H9 (cell line): ENCODE measurements around the gene RPL22. TPM values are rescaled to one million over a fixed set of nuclear protein-coding genes. Genes with fewer than 3 reads are reported as not detected.

Experiments
- DNase-seq: peaks from one replicate; pipeline ENCODE4 v3.0.0-alpha.2; 2017
- H2AFZ ChIP-seq: one replicate; pipeline ENCODE4 v1.6.1; 2013; ENCODE audit warnings: mild to moderate bottlenecking, low read length, control low read depth, moderate library complexity
- H2AK5ac ChIP-seq: 2 replicates; pipeline ENCODE4 v1.6.1; 2013; ENCODE audit warnings: low read length, control low read depth, mixed read lengths; ENCODE audit not compliant: insufficient read length
- H2BK120ac ChIP-seq: one replicate; pipeline ENCODE4 v1.6.1; 2013; ENCODE audit warnings: low read depth, mild to moderate bottlenecking, low read length, control low read depth, inconsistent platforms; ENCODE audit not compliant: poor library complexity, severe bottlenecking
- H2BK12ac ChIP-seq: 2 replicates; pipeline ENCODE4 v1.6.1; 2013; ENCODE audit warnings: low read length, control low read depth, mixed read lengths, low read depth; ENCODE audit not compliant: insufficient read length
- H2BK15ac ChIP-seq: 2 replicates; pipeline ENCODE4 v1.6.1; 2013; ENCODE audit warnings: low read depth, low read length, control low read depth
- H2BK20ac ChIP-seq: one replicate; pipeline ENCODE4 v1.6.1; 2013; ENCODE audit warnings: low read depth, mild to moderate bottlenecking, low read length, control low read depth, inconsistent platforms; ENCODE audit not compliant: poor library complexity, severe bottlenecking
- H2BK5ac ChIP-seq: 2 replicates; pipeline ENCODE4 v1.6.1; 2013; ENCODE audit warnings: low read length, control low read depth, mixed read lengths; ENCODE audit not compliant: insufficient read length
- H3K14ac ChIP-seq: 2 replicates; pipeline ENCODE4 v1.6.1; 2013; ENCODE audit warnings: low read length, control low read depth; ENCODE audit not compliant: insufficient read depth
- H3K18ac ChIP-seq: 2 replicates; pipeline ENCODE4 v1.6.1; 2013; ENCODE audit warnings: low read depth, mild to moderate bottlenecking, mixed read lengths, low read length, control low read depth; ENCODE audit not compliant: insufficient read length
- H3K23ac ChIP-seq: 2 replicates; pipeline ENCODE4 v1.6.1; 2013; ENCODE audit warnings: low read length, control low read depth, mixed read lengths, low read depth; ENCODE audit not compliant: insufficient read length
- H3K23me2 ChIP-seq: 2 replicates; pipeline ENCODE4 v1.6.1; 2013; ENCODE audit warnings: low read depth, mild to moderate bottlenecking, mixed read lengths, low read length, control low read depth; ENCODE audit not compliant: insufficient read length, poor library complexity, severe bottlenecking
- H3K27ac ChIP-seq: 2 replicates; pipeline ENCODE4 v1.5.1; 2013; ENCODE audit warnings: low read length, control low read depth, mixed read lengths, low read depth; ENCODE audit not compliant: insufficient read length
- H3K27me3 ChIP-seq: 2 replicates; pipeline ENCODE4 v1.6.1; 2013; ENCODE audit warnings: low read length, control low read depth, inconsistent platforms; ENCODE audit not compliant: insufficient read depth
- H3K4ac ChIP-seq: 2 replicates; pipeline ENCODE4 v1.6.1; 2013; ENCODE audit warnings: low read depth, mild to moderate bottlenecking, control low read depth, inconsistent platforms, low read length, moderate library complexity
- H3K4me1 ChIP-seq: 2 replicates; pipeline ENCODE4 v1.6.1; 2013; ENCODE audit warnings: low read length, control low read depth, inconsistent platforms; ENCODE audit not compliant: insufficient read depth
- H3K4me2 ChIP-seq: 2 replicates; pipeline ENCODE4 v1.6.1; 2013; ENCODE audit warnings: low read length, control low read depth, mixed read lengths; ENCODE audit not compliant: insufficient read length, insufficient read depth
- H3K56ac ChIP-seq: 2 replicates; pipeline ENCODE4 v1.6.1; 2013; ENCODE audit warnings: low read depth, mild to moderate bottlenecking, mixed read lengths, low read length, control low read depth; ENCODE audit not compliant: insufficient read length
- H3K79me1 ChIP-seq: 2 replicates; pipeline ENCODE4 v1.6.1; 2013; ENCODE audit warnings: low read depth, mild to moderate bottlenecking, moderate library complexity, low read length, control low read depth, inconsistent platforms; ENCODE audit not compliant: insufficient read depth, poor library complexity, severe bottlenecking
- H3K79me2 ChIP-seq: 2 replicates; pipeline ENCODE4 v1.6.1; 2013; ENCODE audit warnings: low read length, control low read depth, inconsistent platforms; ENCODE audit not compliant: insufficient read depth
- H3K9ac ChIP-seq: 2 replicates; pipeline ENCODE4 v1.6.1; 2013; ENCODE audit warnings: low read length, control low read depth, mixed read lengths; ENCODE audit not compliant: insufficient read length; ENCODE audit errors: extremely low read depth
- H3K9me3 ChIP-seq: one replicate; pipeline ENCODE4 v1.6.1; 2013; ENCODE audit warnings: low read depth, low read length, inconsistent platforms; ENCODE audit not compliant: control insufficient read depth
- H3T11ph ChIP-seq: one replicate; pipeline ENCODE4 v1.6.1; 2013; ENCODE audit warnings: mild to moderate bottlenecking, low read length, control low read depth, inconsistent platforms
- H4K20me1 ChIP-seq: one replicate; pipeline ENCODE4 v1.6.1; 2013; ENCODE audit not compliant: control insufficient read depth, insufficient read length, insufficient read depth
- H4K5ac ChIP-seq: 2 replicates; pipeline ENCODE4 v1.6.1; 2013; ENCODE audit warnings: low read depth, mild to moderate bottlenecking, mixed read lengths, low read length, control low read depth; ENCODE audit not compliant: insufficient read length
- H4K8ac ChIP-seq: replicated peaks from 2 replicates; pipeline ENCODE4 v1.6.1; 2013; ENCODE audit warnings: low read length, control low read depth, mixed read lengths, low read depth; ENCODE audit not compliant: insufficient read length
- H4K91ac ChIP-seq: 2 replicates; pipeline ENCODE4 v1.6.1; 2013; ENCODE audit warnings: low read depth, mild to moderate bottlenecking, moderate library complexity, mixed read lengths, low read length, control low read depth; ENCODE audit not compliant: insufficient read length
- H3K27ac Mint-ChIP-seq, 3 experiments: 2 replicates in 2 of 3; 3 replicates in 1 of 3; pipeline ENCODE4 v1.8.0; 2020 to 2021; ENCODE audit warnings: mixed read lengths in 3 of 3, mild to moderate bottlenecking in 1 of 3, moderate library complexity in 1 of 3
- H3K27me3 Mint-ChIP-seq: 2 replicates; pipeline ENCODE4 v1.8.0; 2021; ENCODE audit warnings: low read depth, mild to moderate bottlenecking, moderate library complexity, mixed read lengths
- H3K36me3 Mint-ChIP-seq, 3 experiments: 2 replicates in 2 of 3; 3 replicates in 1 of 3; pipeline ENCODE4 v1.8.0; 2020 to 2021; ENCODE audit warnings: low read depth in 3 of 3, mixed read lengths in 3 of 3; ENCODE audit not compliant: insufficient read depth in 1 of 3
- H3K4me1 Mint-ChIP-seq, 2 experiments: 2 replicates each; pipeline ENCODE4 v1.8.0; 2020; ENCODE audit warnings: mixed read lengths in 2 of 2
- H3K4me3 Mint-ChIP-seq, 2 experiments: 2 replicates in 1 of 2; 3 replicates in 1 of 2; pipeline ENCODE4 v1.8.0; 2020 to 2021; ENCODE audit warnings: mild to moderate bottlenecking in 2 of 2, mixed read lengths in 2 of 2, moderate library complexity in 1 of 2
- H3K9me3 Mint-ChIP-seq, 2 experiments: 2 replicates in 1 of 2; 3 replicates in 1 of 2; pipeline ENCODE4 v1.8.0; 2020; ENCODE audit warnings: mild to moderate bottlenecking in 2 of 2, mixed read lengths in 2 of 2, moderate library complexity in 1 of 2
- WGBS: extraction: QIAGEN DNeasy Blood & Tissue Kit; methylation state at CpG from one replicate; pipeline ENCODE4 v1.1.7; 2013; ENCODE audit warnings: missing lambda C conversion rate, low lambda C conversion rate, mixed read lengths; ENCODE audit not compliant: insufficient read length; ENCODE audit errors: extremely low coverage; 5-methylcytosine and 5-hydroxymethylcytosine counted together
- total RNA-seq: library from RNA; stranded (reverse); gene quantifications from 2 replicates; pipeline ENCODE4 v1.2.1, GENCODE V29; 2021
- TF ChIP-seq, protein P1 (sequence below): fragments of 200-600 bp; sonication (generic); conservative IDR thresholded peaks from 3 replicates; pipeline ENCODE4 v1.8.0; 2021; ENCODE audit warnings: antibody characterized with exemption, mild to moderate bottlenecking

Gene RPL22
- total RNA-seq, 1 experiment from 2014 or later, result 582 TPM

DNA sequence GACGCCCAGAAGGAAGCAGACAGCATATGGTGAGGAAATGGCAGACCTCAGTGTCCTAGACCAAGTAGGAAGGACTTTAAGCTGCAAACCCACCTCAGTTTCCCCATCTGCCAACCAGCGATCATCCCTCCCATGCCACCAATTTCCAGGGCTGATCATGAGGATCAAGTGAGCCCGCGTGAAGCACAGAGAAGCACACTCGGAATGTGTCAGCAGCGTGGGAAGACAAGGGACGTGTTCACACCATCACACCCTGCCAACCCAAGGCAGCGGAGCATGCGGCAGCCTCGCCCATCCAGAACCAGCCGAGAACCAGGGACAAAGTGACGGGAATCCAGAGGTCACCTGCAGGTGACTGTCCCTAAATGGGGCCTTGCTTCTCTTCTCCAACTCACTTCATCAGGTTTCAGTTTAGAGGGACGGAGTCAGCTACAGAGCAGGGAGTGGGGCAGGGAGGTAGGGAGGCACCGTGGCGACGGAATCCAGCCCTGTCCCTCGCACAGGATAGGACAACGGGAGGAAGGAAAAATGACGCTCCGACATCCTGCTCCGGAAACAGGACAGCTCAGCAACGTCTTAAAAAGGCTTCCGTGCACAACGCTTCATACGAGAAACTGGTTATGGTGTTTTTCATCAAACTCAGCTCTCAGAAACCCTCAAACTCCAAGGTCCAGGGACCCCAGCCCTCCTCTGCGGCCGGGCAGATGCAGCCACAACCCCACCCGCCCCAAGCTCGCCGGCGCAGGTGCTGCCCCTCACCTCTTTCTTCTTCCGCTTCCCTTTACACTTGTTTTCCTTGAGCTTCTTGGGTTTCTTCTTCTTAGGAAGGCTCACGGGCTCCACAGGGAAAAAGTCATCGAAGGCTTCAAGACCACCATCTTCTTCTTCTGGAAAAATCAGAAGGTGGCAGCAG lies 31.7 kb downstream of the RPL22 start:
- Histone ChIP-seq H3K4me1 (no peaks in the 10 kb centered on the region), H3K14ac (no peak overlapping the region), H3K56ac (no peak overlapping the region), H2BK12ac (no peak overlapping the region), H3K9ac (no peak overlapping the region), H3K23me2 (no peaks in the 10 kb centered on the region), H2AK5ac (no peak overlapping the region), H3K23ac (no peak overlapping the region), H2BK5ac (no peak overlapping the region), H4K91ac (no peak overlapping the region), H3K27ac (no peak overlapping the region), H4K20me1 (no peaks in the 10 kb centered on the region), H3K4me2 (no peak overlapping the region), H3T11ph (no peak overlapping the region), H4K5ac (no peak overlapping the region), H3K4ac (no peak overlapping the region), H3K79me1 (no peaks in the 10 kb centered on the region), H3K27me3 (no peaks in the 10 kb centered on the region), H3K9me3 (no peaks in the 10 kb centered on the region), H2BK20ac (no peak overlapping the region), H2BK15ac (no peak overlapping the region), H3K18ac (no peak overlapping the region), H2BK120ac (no peak overlapping the region), H3K79me2 (no peaks in the 10 kb centered on the region), H2AFZ (no peak overlapping the region), H4K8ac (no peak overlapping the region)
- Mint-ChIP-seq H3K4me3 (no peak overlapping the region), H3K36me3 (no peaks in the 10 kb centered on the region), H3K9me3 (no peaks in the 10 kb centered on the region), H3K27me3 (peaks cover 6% of the 10 kb centered on the region), H3K4me1 (peaks cover 0 to 9% of the 10 kb centered on the region in 2 experiments; a peak in 2 of 4 replicates), H3K27ac (no peak overlapping the region; a peak in 1 of 7 replicates)
- DNase-seq, result no peak
- WGBS, result no CpG with 5 or more reads among the region's 34 CpGs
- TF ChIP-seq, protein P1, sequence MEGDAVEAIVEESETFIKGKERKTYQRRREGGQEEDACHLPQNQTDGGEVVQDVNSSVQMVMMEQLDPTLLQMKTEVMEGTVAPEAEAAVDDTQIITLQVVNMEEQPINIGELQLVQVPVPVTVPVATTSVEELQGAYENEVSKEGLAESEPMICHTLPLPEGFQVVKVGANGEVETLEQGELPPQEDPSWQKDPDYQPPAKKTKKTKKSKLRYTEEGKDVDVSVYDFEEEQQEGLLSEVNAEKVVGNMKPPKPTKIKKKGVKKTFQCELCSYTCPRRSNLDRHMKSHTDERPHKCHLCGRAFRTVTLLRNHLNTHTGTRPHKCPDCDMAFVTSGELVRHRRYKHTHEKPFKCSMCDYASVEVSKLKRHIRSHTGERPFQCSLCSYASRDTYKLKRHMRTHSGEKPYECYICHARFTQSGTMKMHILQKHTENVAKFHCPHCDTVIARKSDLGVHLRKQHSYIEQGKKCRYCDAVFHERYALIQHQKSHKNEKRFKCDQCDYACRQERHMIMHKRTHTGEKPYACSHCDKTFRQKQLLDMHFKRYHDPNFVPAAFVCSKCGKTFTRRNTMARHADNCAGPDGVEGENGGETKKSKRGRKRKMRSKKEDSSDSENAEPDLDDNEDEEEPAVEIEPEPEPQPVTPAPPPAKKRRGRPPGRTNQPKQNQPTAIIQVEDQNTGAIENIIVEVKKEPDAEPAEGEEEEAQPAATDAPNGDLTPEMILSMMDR, result no peak
